ENCODE results near the gene MATN3. TPM values are rescaled to one million over a fixed set of nuclear protein-coding genes. Genes with fewer than 3 reads are reported as not detected.

Gene MATN3
- polyA plus RNA-seq, 1 experiment = 0.92 TPM

- H3K27me3 ChIP-seq (ENCODE audit: control insufficient read depth, insufficient read depth, low read length) = no peaks in the 10 kb centered on the region
- peaks cover 16% of the 10 kb centered on the region for H3K36me3 ChIP-seq (ENCODE audit: control insufficient read depth, insufficient read depth, low read length)
- DNase-seq (ENCODE audit: low read depth) = no peak
- no peak for TF ChIP-seq CTCF (IDR thresholded peaks at IDR 0.05; ENCODE audit: insufficient read depth, low read depth, low read length)
- ChIA-PET CTCF (no interaction called here), POLR2A (no interaction called here)
- no peak overlapping the region for H3K4me3 ChIP-seq (ENCODE audit: low read depth, low read length)
Observed at GRCh38 chr2:20030224-20030623, 17.8 kb upstream of the MATN3 start.

- no peak for DNase-seq (ENCODE audit: low read depth)
- TF ChIP-seq CTCF (IDR thresholded peaks at IDR 0.05; ENCODE audit: insufficient read depth, low read depth, low read length) = no peak
- peaks cover 4% of the 10 kb centered on the region for H3K36me3 ChIP-seq (ENCODE audit: control insufficient read depth, insufficient read depth, low read length)
- CTCF ChIA-PET = interaction anchor here (0.6 to 2.2 kb wide), 6 partner anchors 13 to 71 kb away, joined by 3 to 18 read pairs (median 4); no protein-coding TSS in a partner anchor
- no peak overlapping the region for H3K4me3 ChIP-seq (ENCODE audit: low read depth, low read length)
- H3K27me3 ChIP-seq (ENCODE audit: control insufficient read depth, insufficient read depth, low read length) = no peaks in the 10 kb centered on the region
- POLR2A ChIA-PET = interaction anchor here (0.6 kb wide), 1 partner anchor 15 kb away, joined by 8 read pairs; no protein-coding TSS in a partner anchor
Observed at GRCh38 chr2:20027705-20028434, 15.4 kb upstream of the MATN3 start.

GRCh38 chr2:20027260-20027677, 14.8 kb upstream of the MATN3 start:
- Histone ChIP-seq H3K36me3 (ENCODE audit: control insufficient read depth, insufficient read depth, low read length) (peaks cover 4% of the 10 kb centered on the region), H3K27me3 (ENCODE audit: control insufficient read depth, insufficient read depth, low read length) (no peaks in the 10 kb centered on the region), H3K4me3 (ENCODE audit: low read depth, low read length) (no peak overlapping the region)
- no peak for TF ChIP-seq CTCF (IDR thresholded peaks at IDR 0.05; ENCODE audit: insufficient read depth, low read depth, low read length)
- CTCF ChIA-PET = interaction anchor here (0.6 to 2.2 kb wide), 4 partner anchors 13 to 72 kb away, joined by 3 to 18 read pairs (median 6); no protein-coding TSS in a partner anchor
- POLR2A ChIA-PET = no interaction called here
- DNase-seq (ENCODE audit: low read depth) = no peak

- DNase-seq (ENCODE audit: low read depth) = no peak
- Histone ChIP-seq H3K27me3 (ENCODE audit: control insufficient read depth, insufficient read depth, low read length) (no peaks in the 10 kb centered on the region), H3K36me3 (ENCODE audit: control insufficient read depth, insufficient read depth, low read length) (peaks cover under 1% of the 10 kb centered on the region; the same call in 1 of the 2 replicates), H3K4me3 (ENCODE audit: low read depth, low read length) (no peak overlapping the region)
- POLR2A ChIA-PET = interaction anchor here (1.0 kb wide), 1 partner anchor 10 kb away, joined by 8 read pairs; no protein-coding TSS in a partner anchor
- TF ChIP-seq CTCF (IDR thresholded peaks at IDR 0.05; ENCODE audit: insufficient read depth, low read depth, low read length) = no peak
- CTCF ChIA-PET = interaction anchor here (2.8 kb wide), 1 partner anchor 11 kb away, joined by 21 read pairs; no protein-coding TSS in a partner anchor
Observed at GRCh38 chr2:20025065-20025786, 12.8 kb upstream of the MATN3 start.

- POLR2A ChIA-PET = interaction anchor here (0.5 kb wide), 1 partner anchor 70 kb away, joined by 3 read pairs; no protein-coding TSS in a partner anchor
- no peaks in the 10 kb centered on the region; the same call in 1 of the 2 replicates for H3K27me3 ChIP-seq (ENCODE audit: control insufficient read depth, insufficient read depth, low read length)
- no peak overlapping the region for H3K4me3 ChIP-seq (ENCODE audit: low read depth, low read length)
- no peaks in the 10 kb centered on the region; the same call in 1 of the 2 replicates for H3K36me3 ChIP-seq (ENCODE audit: control insufficient read depth, insufficient read depth, low read length)
- no peak for TF ChIP-seq CTCF (IDR thresholded peaks at IDR 0.05; ENCODE audit: insufficient read depth, low read depth, low read length)
- no peak for DNase-seq (ENCODE audit: low read depth)
- CTCF ChIA-PET = interaction anchor here (0.8 to 2.8 kb wide), 3 partner anchors 9 to 71 kb away, joined by 4 to 21 read pairs (median 5); no protein-coding TSS in a partner anchor
Observed at GRCh38 chr2:20023688-20024087, 11.2 kb upstream of the MATN3 start.

All from BJ (cell line).